ENCODE results near the gene PSME2. TPM values are rescaled to one million over a fixed set of nuclear protein-coding genes. Genes with fewer than 3 reads are reported as not detected.

The PSME2 gene
- total and polyA plus RNA-seq, 2 of the 13 experiments (the other 11 are each of a cell fraction or from before 2014, with no cell fraction given) = 332 to 716 TPM

Small RNAs within 50 kb of the gene (microRNA-seq; reads per million reads assigned to microRNA genes)
- gene MIR7703 = not detected

Small RNAs within 50 kb of the gene (small RNA-seq; reads per million reads assigned to genes)
- gene AL136295.4 (ENCODE audit: insufficient read depth in 2 of 3, insufficient read length in 3 of 3, low read depth in 2 of 3, low replicate concordance in 1 of 3) (0 reads per million in 3 experiments), gene IPO4 (ENCODE audit: insufficient read depth in 2 of 3, insufficient read length in 3 of 3, low read depth in 2 of 3, low replicate concordance in 1 of 3) (0 to 0.33 (median 0) reads per million in 3 experiments), gene IRF9 (ENCODE audit: insufficient read depth in 2 of 3, insufficient read length in 3 of 3, low read depth in 2 of 3, low replicate concordance in 1 of 3) (0 reads per million in 3 experiments), gene RNA5SP383 (ENCODE audit: insufficient read depth in 2 of 3, insufficient read length in 3 of 3, low read depth in 2 of 3, low replicate concordance in 1 of 3) (0 reads per million in 3 experiments)

Other genes with a start within 250 kb of the PSME2 start
Only the 30 nearest of the 31 such genes appear.
- 45.1 and 49.4 TPM in 2 replicates for gene DHRS4, start 192.8 kb downstream of the PSME2 start, total RNA-seq (2016; rRNA removed; fragmentation: Illumina TruSeq; extraction: Trizol)
- 23.9 and 25.0 TPM in 2 replicates for gene DHRS4, start 192.8 kb downstream of the PSME2 start, polyA plus RNA-seq (2011; rRNA removed)
- 38.2 and 40.0 TPM in 2 replicates for gene DHRS4L2, start 157.7 kb downstream of the PSME2 start, total RNA-seq (2016; rRNA removed; fragmentation: Illumina TruSeq; extraction: Trizol)
- gene DHRS4L2, start 157.7 kb downstream of the PSME2 start, polyA plus RNA-seq (2011; rRNA removed) = 24.7 and 24.8 TPM in 2 replicates
- gene CARMIL3, start 94.6 kb downstream of the PSME2 start, total RNA-seq (2016; rRNA removed; fragmentation: Illumina TruSeq; extraction: Trizol) = 0.13 and 0.27 TPM in 2 replicates
- gene CARMIL3, start 94.6 kb downstream of the PSME2 start, polyA plus RNA-seq (2011; rRNA removed) = 0.55 and 0.85 TPM in 2 replicates
- gene CPNE6, start 75.0 kb downstream of the PSME2 start, total RNA-seq (2016; rRNA removed; fragmentation: Illumina TruSeq; extraction: Trizol) = not detected in 2 replicates
- gene CPNE6, start 75.0 kb downstream of the PSME2 start, polyA plus RNA-seq (2011; rRNA removed) = 0.03 TPM in 1 of 2 replicates, not detected in the other
- 118 and 129 TPM in 2 replicates for gene PCK2, start 52.3 kb downstream of the PSME2 start, total RNA-seq (2016; rRNA removed; fragmentation: Illumina TruSeq; extraction: Trizol)
- gene PCK2, start 52.3 kb downstream of the PSME2 start, polyA plus RNA-seq (2011; rRNA removed) = 272 and 316 TPM in 2 replicates
- gene DCAF11, start 31.8 kb downstream of the PSME2 start, total RNA-seq (2016; rRNA removed; fragmentation: Illumina TruSeq; extraction: Trizol) = 257 and 342 TPM in 2 replicates
- 150 and 176 TPM in 2 replicates for gene DCAF11, start 31.8 kb downstream of the PSME2 start, polyA plus RNA-seq (2011; rRNA removed)
- 4.7 and 5.2 TPM in 2 replicates for gene NRL, start 31.7 kb downstream of the PSME2 start, total RNA-seq (2016; rRNA removed; fragmentation: Illumina TruSeq; extraction: Trizol)
- gene NRL, start 31.7 kb downstream of the PSME2 start, polyA plus RNA-seq (2011; rRNA removed) = 2.5 and 3.4 TPM in 2 replicates
- 3.1 and 5.8 TPM in 2 replicates for gene FITM1, start 16.0 kb downstream of the PSME2 start, total RNA-seq (2016; rRNA removed; fragmentation: Illumina TruSeq; extraction: Trizol)
- gene FITM1, start 16.0 kb downstream of the PSME2 start, polyA plus RNA-seq (2011; rRNA removed) = 2.7 and 3.6 TPM in 2 replicates
- gene PSME1, start 10.4 kb downstream of the PSME2 start, total RNA-seq (2016; rRNA removed; fragmentation: Illumina TruSeq; extraction: Trizol) = 608 and 713 TPM in 2 replicates
- gene PSME1, start 10.4 kb downstream of the PSME2 start, polyA plus RNA-seq (2011; rRNA removed) = 144 and 159 TPM in 2 replicates
- 71.2 and 78.7 TPM in 2 replicates for gene EMC9, start 5.0 kb downstream of the PSME2 start, total RNA-seq (2016; rRNA removed; fragmentation: Illumina TruSeq; extraction: Trizol)
- gene EMC9, start 5.0 kb downstream of the PSME2 start, polyA plus RNA-seq (2011; rRNA removed) = 60.5 and 63.9 TPM in 2 replicates
- 65.9 and 86.8 TPM in 2 replicates for gene RNF31, start 888 bp upstream of the PSME2 start, total RNA-seq (2016; rRNA removed; fragmentation: Illumina TruSeq; extraction: Trizol)
- 48.2 and 59.0 TPM in 2 replicates for gene RNF31, start 888 bp upstream of the PSME2 start, polyA plus RNA-seq (2011; rRNA removed)
- 13.8 and 14.9 TPM in 2 replicates for gene IRF9, start 14.7 kb upstream of the PSME2 start, total RNA-seq (2016; rRNA removed; fragmentation: Illumina TruSeq; extraction: Trizol)
- 49.7 and 60.9 TPM in 2 replicates for gene IRF9, start 14.7 kb upstream of the PSME2 start, polyA plus RNA-seq (2011; rRNA removed)
- 3.4 TPM in 1 of 2 replicates, not detected in the other for gene REC8, start 25.5 kb upstream of the PSME2 start, total RNA-seq (2016; rRNA removed; fragmentation: Illumina TruSeq; extraction: Trizol)
- gene REC8, start 25.5 kb upstream of the PSME2 start, polyA plus RNA-seq (2011; rRNA removed) = 14.7 and 17.3 TPM in 2 replicates
- gene IPO4, start 42.2 kb upstream of the PSME2 start, total RNA-seq (2016; rRNA removed; fragmentation: Illumina TruSeq; extraction: Trizol) = 149 and 179 TPM in 2 replicates
- gene IPO4, start 42.2 kb upstream of the PSME2 start, polyA plus RNA-seq (2011; rRNA removed) = 37.4 and 39.0 TPM in 2 replicates
- 56.4 and 110 TPM in 2 replicates for gene TM9SF1, start 48.8 kb upstream of the PSME2 start, total RNA-seq (2016; rRNA removed; fragmentation: Illumina TruSeq; extraction: Trizol)
- 83.2 and 85.1 TPM in 2 replicates for gene TM9SF1, start 48.8 kb upstream of the PSME2 start, polyA plus RNA-seq (2011; rRNA removed)
- 0.44 TPM in 1 of 2 replicates, not detected in the other for gene TSSK4, start 59.1 kb upstream of the PSME2 start, total RNA-seq (2016; rRNA removed; fragmentation: Illumina TruSeq; extraction: Trizol)
- gene TSSK4, start 59.1 kb upstream of the PSME2 start, polyA plus RNA-seq (2011; rRNA removed) = 0.08 and 0.14 TPM in 2 replicates
- gene CHMP4A, start 66.9 kb upstream of the PSME2 start, total RNA-seq (2016; rRNA removed; fragmentation: Illumina TruSeq; extraction: Trizol) = 113 and 140 TPM in 2 replicates
- 80.8 and 83.6 TPM in 2 replicates for gene CHMP4A, start 66.9 kb upstream of the PSME2 start, polyA plus RNA-seq (2011; rRNA removed)
- 48.7 and 66.0 TPM in 2 replicates for gene MDP1, start 69.5 kb upstream of the PSME2 start, total RNA-seq (2016; rRNA removed; fragmentation: Illumina TruSeq; extraction: Trizol)
- 38.2 and 44.1 TPM in 2 replicates for gene MDP1, start 69.5 kb upstream of the PSME2 start, polyA plus RNA-seq (2011; rRNA removed)
- 713 and 818 TPM in 2 replicates for gene NEDD8, start 85.8 kb upstream of the PSME2 start, total RNA-seq (2016; rRNA removed; fragmentation: Illumina TruSeq; extraction: Trizol)
- 473 and 535 TPM in 2 replicates for gene NEDD8, start 85.8 kb upstream of the PSME2 start, polyA plus RNA-seq (2011; rRNA removed)
- gene GMPR2, start 86.3 kb upstream of the PSME2 start, total RNA-seq (2016; rRNA removed; fragmentation: Illumina TruSeq; extraction: Trizol) = 273 and 345 TPM in 2 replicates
- gene GMPR2, start 86.3 kb upstream of the PSME2 start, polyA plus RNA-seq (2011; rRNA removed) = 185 and 210 TPM in 2 replicates
- 73.5 and 73.7 TPM in 2 replicates for gene TINF2, start 96.0 kb upstream of the PSME2 start, total RNA-seq (2016; rRNA removed; fragmentation: Illumina TruSeq; extraction: Trizol)
- gene TINF2, start 96.0 kb upstream of the PSME2 start, polyA plus RNA-seq (2011; rRNA removed) = 52.0 and 59.8 TPM in 2 replicates
- gene TGM1, start 116.6 kb upstream of the PSME2 start, total RNA-seq (2016; rRNA removed; fragmentation: Illumina TruSeq; extraction: Trizol) = 1.9 and 3.2 TPM in 2 replicates
- gene TGM1, start 116.6 kb upstream of the PSME2 start, polyA plus RNA-seq (2011; rRNA removed) = 9.5 and 10.6 TPM in 2 replicates
- gene RABGGTA, start 125.0 kb upstream of the PSME2 start, total RNA-seq (2016; rRNA removed; fragmentation: Illumina TruSeq; extraction: Trizol) = 31.2 and 57.9 TPM in 2 replicates
- 90.8 and 111 TPM in 2 replicates for gene RABGGTA, start 125.0 kb upstream of the PSME2 start, polyA plus RNA-seq (2011; rRNA removed)
- gene DHRS1, start 153.2 kb upstream of the PSME2 start, total RNA-seq (2016; rRNA removed; fragmentation: Illumina TruSeq; extraction: Trizol) = 46.3 and 60.8 TPM in 2 replicates
- 49.8 and 52.2 TPM in 2 replicates for gene DHRS1, start 153.2 kb upstream of the PSME2 start, polyA plus RNA-seq (2011; rRNA removed)
- gene NOP9, start 153.2 kb upstream of the PSME2 start, total RNA-seq (2016; rRNA removed; fragmentation: Illumina TruSeq; extraction: Trizol) = 61.6 and 64.5 TPM in 2 replicates
- 24.5 and 33.8 TPM in 2 replicates for gene NOP9, start 153.2 kb upstream of the PSME2 start, polyA plus RNA-seq (2011; rRNA removed)
- gene CIDEB, start 161.4 kb upstream of the PSME2 start, total RNA-seq (2016; rRNA removed; fragmentation: Illumina TruSeq; extraction: Trizol) = 22.4 and 35.8 TPM in 2 replicates
- 110 and 143 TPM in 2 replicates for gene CIDEB, start 161.4 kb upstream of the PSME2 start, polyA plus RNA-seq (2011; rRNA removed)
- gene LTB4R2, start 163.5 kb upstream of the PSME2 start, total RNA-seq (2016; rRNA removed; fragmentation: Illumina TruSeq; extraction: Trizol) = 1.4 and 6.9 TPM in 2 replicates
- gene LTB4R2, start 163.5 kb upstream of the PSME2 start, polyA plus RNA-seq (2011; rRNA removed) = 3.9 and 6.1 TPM in 2 replicates
- gene LTB4R, start 164.9 kb upstream of the PSME2 start, total RNA-seq (2016; rRNA removed; fragmentation: Illumina TruSeq; extraction: Trizol) = 1.00 and 3.2 TPM in 2 replicates
- 8.2 and 12.4 TPM in 2 replicates for gene LTB4R, start 164.9 kb upstream of the PSME2 start, polyA plus RNA-seq (2011; rRNA removed)
- gene ADCY4, start 188.5 kb upstream of the PSME2 start, total RNA-seq (2016; rRNA removed; fragmentation: Illumina TruSeq; extraction: Trizol) = not detected in 2 replicates
- 0.03 TPM in 1 of 2 replicates, not detected in the other for gene ADCY4, start 188.5 kb upstream of the PSME2 start, polyA plus RNA-seq (2011; rRNA removed)
- gene RIPK3, start 193.4 kb upstream of the PSME2 start, total RNA-seq (2016; rRNA removed; fragmentation: Illumina TruSeq; extraction: Trizol) = not detected in 2 replicates
- not detected in 2 replicates for gene RIPK3, start 193.4 kb upstream of the PSME2 start, polyA plus RNA-seq (2011; rRNA removed)